GM19193 (cell line): ENCODE measurements around the gene ERMP1.

Source experiments
- POLR2A ChIP-seq: IDR thresholded peaks from 4 replicates; pipeline ENCODE4 v1.6.1; 2011; ENCODE audit not compliant: insufficient read depth, insufficient read length; ENCODE audit errors: extremely low read depth

Gene ERMP1

DNA sequence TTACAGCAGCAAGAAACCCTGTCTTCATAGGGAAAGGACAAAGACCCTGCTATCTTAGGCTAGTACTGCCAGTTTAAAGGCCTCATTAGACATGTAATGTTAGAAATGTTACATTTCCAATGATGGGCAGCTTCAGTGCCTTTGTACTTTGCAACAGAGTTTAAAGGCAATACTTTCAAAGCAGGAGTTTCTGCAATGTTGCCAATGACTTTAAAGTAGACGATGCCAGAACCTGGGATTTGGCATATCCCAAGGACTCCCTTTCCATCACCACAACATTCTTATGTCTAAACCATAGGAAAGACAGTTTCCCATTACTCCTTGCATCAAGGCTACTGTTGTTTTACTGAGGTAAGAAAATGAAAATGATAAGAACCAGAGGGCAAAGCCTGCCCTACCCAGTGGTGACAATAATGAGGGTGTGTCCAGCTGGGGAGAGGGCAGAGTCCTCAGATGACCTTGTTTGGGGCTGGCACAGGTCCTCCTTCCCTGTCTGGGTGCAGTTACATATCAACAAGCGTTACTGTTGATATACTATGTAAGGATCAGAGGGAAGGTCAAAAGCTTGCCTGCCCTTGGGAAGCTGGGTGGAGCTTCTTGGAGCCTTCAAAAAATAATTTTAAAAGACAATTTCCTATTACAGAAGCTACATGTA is 30.3 kb upstream of the ERMP1 start:
- no peak for TF ChIP-seq POLR2A

DNA sequence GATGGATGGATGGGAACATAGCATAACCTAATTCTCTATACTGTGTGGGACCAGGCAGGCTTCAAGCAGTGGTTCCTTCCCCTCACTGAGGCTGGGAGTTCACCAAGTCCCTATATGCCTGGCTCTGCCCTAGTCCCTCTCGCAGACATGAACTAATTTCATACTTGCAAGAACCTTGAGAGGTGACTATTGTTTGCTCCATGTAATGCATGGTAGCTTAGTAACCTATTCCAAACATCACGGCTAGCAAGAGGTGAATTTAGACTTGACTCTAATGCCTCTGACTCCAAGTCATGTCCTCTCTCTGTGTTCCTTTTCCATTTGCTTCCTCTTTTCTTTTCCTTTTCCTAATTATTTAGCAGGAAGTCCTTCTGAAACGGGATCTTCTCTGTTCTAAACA is 25.9 kb upstream of the ERMP1 start:
- TF ChIP-seq POLR2A, result no peak

DNA sequence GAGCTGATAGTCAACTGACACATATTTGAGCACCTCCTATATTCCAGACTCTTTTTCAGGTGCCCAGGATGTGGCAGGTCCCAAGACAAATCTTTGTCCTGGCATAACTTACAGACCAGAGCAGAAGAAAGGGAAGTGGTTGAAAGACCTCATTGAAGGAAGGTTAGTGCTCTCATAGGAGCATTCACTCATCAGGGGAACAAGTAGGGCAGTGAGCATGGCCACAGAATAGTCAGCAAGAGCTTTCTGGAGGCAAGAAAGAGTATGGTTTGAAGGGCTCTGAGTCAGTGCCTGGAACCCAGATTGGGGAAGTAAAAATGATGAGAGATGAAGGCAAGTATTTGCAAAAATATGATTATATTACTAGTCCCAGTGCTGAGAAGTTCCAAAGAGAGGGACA is 25.0 kb upstream of the ERMP1 start:
- no peak for TF ChIP-seq POLR2A

DNA sequence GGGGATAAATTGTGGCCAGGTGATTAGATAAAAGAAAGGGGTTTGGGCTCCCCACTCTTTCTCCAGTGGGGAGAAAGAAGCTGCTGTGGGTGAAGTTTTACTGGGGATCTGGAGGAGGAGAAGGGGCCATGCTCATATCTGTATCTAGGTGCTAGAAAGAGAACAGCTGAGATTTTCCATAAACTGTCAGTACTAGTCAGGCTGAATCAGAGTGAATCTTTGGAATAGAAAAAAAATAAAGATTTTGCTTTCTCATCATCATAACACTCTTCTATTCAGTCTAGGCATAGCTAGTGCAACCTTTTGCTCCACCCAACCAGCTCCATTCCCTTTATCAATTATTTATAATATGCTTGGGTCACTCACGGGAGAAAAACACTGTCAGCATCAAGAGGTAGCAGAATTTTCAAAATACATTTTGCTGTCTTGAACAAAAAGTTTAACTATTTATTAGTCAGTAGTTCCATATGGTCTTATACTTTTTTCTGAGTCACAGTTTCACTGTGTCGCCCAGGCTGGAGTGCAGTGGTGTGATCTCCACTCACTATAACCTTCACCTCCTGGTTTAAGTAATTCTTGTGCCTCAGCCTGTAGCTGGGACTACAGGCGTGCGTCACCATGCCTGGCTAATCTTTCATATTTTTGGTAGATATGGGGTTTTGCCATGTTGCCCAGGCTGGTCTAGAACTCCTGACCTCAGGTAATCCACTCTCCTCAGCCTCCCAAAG is 21.3 kb upstream of the ERMP1 start:
- TF ChIP-seq POLR2A, result no peak

DNA sequence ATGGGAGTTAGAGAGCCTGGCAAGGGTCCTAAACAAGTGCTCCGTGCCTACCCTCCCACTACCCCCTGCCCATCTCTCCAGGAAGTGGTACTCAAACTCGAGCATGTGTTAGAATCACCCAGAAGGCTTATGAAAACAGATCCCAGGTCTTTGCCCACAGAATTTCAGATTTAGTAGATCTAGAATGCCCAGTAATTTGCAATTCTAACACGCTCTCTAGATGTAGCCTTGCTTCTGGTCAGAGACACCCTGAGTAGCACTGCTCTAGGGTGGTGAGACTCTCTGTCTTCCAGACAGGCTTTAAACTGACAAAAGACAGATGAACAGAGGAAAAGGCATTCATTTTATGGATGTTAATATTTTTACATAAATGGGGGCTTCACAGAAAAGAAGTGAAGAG is 20.7 kb upstream of the ERMP1 start:
- no peak for TF ChIP-seq POLR2A

DNA sequence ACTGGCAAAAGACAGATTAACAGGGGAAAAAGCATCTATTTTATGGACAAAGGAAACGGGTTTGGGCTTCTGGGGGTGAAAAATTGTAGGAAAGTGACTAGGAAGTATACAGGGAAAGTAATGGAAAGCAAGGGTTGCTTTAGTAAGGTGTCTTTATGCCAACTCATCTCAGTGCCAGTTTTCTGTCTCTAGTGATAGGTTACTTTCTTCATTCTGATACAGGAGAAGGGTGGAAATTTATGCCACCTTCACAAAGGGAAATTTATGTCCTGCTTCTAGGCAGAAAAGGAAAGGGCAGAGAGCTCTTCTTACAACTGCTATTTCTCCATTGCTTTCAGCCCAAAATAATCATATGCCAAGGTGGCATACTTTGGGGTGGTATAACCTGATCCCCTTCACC is 20.1 kb upstream of the ERMP1 start:
- no peak for TF ChIP-seq POLR2A

DNA sequence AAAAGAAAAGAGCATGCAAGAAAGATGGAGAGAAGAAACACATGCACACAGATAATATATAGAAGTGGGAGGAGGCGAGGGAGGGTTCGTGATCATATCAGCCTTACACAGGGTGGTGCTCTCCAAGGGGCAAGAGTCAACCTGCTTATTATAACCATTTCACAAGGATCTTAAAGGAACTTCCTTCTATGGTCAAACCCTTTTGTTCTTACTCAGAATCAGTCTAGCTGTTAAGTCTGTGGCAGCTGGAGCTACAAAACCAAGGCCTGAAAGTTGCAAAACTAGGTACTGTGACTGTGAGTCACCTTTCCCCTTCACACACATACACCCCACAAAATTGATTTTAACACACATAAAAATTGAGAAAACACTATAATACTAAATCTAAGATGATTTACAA is 18.5 kb upstream of the ERMP1 start:
- no peak for TF ChIP-seq POLR2A

DNA sequence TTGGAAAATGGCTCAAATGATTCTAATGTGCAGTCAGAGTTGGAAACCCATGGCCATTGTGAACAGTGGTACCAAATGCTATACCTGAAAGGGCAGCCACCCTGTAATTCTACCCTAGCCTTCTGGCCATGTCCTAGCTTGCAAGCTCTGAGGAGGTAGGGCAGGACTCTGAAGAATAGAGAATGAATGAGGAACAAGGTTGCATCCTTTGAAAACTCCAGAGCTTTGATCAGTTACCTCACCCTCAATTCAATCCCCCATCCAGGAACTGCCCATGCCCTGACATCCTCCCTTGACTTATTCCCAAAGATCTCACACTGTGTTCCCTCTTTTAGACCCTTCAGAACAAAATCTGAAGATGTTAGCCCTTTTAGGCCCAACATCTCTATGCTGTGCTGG is 17.8 kb upstream of the ERMP1 start:
- no peak for TF ChIP-seq POLR2A

DNA sequence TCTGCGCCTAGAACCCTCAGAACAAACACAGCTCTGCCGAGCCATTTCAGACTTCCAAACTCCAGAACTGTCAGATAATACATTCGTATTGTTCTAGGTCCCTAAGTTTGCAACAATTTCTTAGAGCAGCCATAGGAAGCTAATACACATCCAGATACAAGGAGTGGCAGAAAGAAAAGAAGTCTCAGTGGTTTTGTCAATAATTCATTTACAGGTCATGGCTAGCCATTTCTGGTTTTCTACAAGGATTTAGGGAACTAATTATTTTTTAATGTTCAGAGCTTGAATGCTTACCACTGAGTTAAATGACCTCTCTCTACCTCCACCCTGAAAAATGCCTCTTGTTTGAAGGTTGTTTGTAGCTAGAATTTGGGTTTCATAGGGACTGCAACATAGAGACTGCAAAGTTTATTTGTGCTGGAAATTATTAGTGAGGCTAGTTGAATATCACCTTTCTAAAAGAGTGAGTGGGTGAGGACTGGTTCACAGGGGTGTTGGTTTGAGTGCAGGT is 15.5 kb upstream of the ERMP1 start:
- no peak for TF ChIP-seq POLR2A

DNA sequence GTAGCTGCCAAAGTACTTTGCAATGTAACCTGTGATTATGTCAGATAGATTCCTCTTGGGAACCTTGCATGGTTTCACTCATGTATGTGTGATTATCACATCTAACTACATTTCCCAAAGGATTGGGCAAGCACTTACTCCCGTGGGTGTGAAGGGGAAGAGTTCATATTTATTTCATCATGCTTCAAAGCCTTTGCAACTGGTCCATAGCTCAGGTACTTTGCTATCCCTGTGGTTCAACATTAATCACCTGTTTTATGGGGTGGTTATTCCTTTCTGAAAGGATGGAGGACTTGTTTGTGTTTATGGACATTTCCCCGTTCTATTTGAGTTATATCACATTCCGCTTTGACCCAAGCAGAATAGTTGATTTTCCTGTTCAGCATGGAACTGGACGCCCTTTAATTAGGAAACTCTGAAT is 13.6 kb upstream of the ERMP1 start:
- no peak for TF ChIP-seq POLR2A

DNA sequence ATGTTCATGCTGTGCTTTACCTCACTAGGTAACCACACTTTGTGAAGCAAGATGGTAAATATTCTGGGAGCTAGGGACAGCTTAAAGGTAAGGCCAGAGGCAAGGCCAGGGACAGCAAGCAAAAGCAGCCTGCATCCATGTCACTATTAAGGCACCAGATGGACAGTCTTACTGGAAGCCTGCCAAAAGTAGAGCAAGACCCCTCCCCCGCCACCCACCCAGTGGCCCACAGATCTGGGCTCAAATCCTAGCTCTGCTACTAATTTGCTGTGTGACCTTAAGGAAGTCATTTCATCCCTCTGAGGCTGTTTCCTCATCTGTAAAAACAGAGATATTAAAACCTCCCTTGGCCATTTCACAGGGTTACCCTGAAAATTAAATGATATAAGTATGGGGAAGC is 13.2 kb upstream of the ERMP1 start:
- TF ChIP-seq POLR2A, result no peak

DNA sequence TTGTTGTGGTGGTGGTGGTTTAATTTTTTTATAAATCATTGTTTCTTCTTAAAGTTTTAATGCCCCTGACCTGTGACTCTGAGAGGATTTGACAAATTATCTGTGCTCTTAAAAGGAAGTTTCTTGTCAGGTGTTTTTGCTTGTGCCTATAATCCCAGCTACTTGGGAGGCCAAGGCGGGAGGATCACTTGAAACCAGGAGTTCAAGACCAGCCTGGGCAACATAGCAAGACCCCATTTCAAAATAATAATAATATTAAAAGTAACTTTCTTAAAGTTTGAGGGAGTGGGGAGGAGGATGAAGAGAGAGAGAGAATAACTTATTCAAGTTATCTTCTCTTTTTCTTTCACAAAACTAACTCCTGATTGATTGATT is 12.2 kb upstream of the ERMP1 start:
- TF ChIP-seq POLR2A, result no peak

DNA sequence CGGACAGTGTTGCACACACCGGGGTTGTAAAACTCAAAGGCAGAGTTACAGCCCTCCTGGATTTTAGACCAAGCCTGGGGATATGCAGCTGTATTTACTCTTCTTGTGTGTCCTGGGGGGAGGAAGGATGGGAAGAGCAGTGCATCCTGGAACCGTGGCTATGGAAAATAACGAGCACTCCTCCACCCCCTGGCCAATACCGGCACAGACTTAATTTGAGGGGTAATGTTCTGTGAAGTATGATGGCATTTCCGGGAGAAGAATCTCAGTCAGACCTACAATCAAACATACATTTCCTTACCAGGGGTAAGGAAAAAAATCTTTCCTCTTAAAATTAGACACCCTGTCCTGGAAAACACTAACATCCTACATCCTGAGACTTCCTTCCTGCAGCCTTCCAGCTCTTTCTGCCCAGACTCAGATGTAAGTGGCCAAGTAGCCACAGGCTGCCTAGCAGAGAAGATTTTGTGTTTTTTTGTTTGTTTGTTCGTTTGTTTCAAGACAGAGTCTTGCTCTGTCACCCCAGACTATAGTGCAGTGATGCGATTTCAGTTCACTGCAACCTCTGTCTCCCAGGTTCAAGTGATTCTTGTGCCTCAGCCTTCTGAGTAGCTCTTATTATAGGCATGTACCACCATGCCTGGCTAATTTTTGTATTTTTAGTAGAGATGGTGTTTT is 11.0 kb upstream of the ERMP1 start:
- TF ChIP-seq POLR2A, result no peak

DNA sequence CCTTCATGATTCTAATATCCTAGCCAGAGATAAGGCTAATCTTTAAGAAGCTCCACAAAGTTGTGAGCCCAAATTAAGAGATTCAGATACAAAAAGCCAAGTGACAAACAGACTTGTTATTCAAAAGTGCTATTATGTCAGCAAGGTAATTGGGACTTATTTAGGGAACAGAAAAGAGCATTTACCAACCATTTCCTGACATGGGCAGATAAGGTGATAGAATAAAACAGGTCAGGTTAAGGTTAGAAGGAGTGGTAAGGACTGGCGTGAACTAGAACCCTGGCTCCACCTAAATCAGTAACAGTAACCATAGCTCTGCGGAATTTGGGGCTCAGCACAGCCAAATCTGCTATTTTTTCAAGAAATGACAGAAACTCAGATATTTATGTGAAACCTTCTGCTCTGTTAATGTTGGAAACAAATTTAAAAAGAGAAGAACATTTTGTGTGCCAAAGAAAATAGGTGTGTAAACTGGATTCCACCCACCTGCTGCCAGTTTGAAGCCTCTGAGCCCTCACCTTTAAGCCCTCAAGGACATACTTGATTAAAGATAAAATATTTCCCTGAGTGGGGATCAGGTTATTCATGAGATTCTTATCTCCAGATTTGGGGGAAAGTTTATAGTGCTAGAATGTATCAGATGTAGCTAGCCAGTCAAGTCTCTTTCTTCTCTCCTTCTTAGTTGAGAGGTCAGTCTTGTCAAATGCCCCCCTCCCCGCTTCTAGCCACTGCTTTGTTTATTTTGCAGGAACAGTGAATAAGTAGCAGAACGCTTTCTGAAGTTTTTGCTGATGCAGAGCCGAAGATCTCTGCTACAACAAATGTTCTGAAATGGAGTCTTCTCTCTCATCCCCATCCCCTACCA is 10.2 kb upstream of the ERMP1 start:
- TF ChIP-seq POLR2A, result no peak
